ENCODE results near the gene RALGPS1. TPM values are rescaled to one million over a fixed set of nuclear protein-coding genes. Genes with fewer than 3 reads are reported as not detected.

RALGPS1 gene
- total RNA-seq, 1 experiment from 2014 or later: 28.5 TPM

DNA sequence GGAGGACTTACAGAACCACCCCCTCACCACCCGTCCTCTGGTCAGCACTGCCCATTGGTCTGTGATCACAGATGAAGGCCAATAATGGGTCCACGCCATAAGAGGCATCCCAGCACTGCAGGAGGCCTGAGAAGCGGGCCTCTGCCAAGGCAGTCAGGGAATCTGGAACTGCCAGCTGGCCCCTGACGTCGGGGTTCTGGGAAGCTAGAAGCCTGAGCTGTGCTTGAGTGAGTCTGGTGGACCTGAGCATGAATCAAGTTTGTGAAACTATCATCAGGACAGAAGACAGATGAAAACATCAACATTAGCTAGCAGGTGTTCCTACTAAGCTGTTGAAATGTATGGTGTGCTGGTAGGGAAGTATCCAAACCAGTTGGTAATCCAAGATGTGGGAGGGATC lies 200.0 kb downstream of the RALGPS1 start:
- Mint-ChIP-seq H3K27me3 (ENCODE audit: low read depth) (no peaks in the 10 kb centered on the region), H3K4me1 (peaks cover 35% of the 10 kb centered on the region), H3K36me3 (no peaks in the 10 kb centered on the region), H3K9me3 (no peaks in the 10 kb centered on the region), H3K4me3 (no peak overlapping the region), H3K27ac (no peak overlapping the region)
- ChIA-PET CTCF (no interaction called here), POLR2A (no interaction called here)
- DNase-seq (ENCODE audit: low spot score) (no peak), ATAC-seq (no peak)
- no peak for TF ChIP-seq ELF4 (CRISPR knock-in tag; IDR thresholded peaks at IDR 0.05; ENCODE audit: low read depth)
- TF ChIP-seq, protein P1, sequence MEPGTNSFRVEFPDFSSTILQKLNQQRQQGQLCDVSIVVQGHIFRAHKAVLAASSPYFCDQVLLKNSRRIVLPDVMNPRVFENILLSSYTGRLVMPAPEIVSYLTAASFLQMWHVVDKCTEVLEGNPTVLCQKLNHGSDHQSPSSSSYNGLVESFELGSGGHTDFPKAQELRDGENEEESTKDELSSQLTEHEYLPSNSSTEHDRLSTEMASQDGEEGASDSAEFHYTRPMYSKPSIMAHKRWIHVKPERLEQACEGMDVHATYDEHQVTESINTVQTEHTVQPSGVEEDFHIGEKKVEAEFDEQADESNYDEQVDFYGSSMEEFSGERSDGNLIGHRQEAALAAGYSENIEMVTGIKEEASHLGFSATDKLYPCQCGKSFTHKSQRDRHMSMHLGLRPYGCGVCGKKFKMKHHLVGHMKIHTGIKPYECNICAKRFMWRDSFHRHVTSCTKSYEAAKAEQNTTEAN (CRISPR knock-in tag; IDR thresholded peaks at IDR 0.05): no peak
- TF ChIP-seq NR3C1 (CRISPR knock-in tag; conservative IDR thresholded peaks at IDR 0.05; ENCODE audit: low read depth): no peak
- TF ChIP-seq ZNF219 (CRISPR knock-in tag; IDR thresholded peaks at IDR 0.05; ENCODE audit: borderline replicate concordance): no peak
- TF ChIP-seq, protein P2, sequence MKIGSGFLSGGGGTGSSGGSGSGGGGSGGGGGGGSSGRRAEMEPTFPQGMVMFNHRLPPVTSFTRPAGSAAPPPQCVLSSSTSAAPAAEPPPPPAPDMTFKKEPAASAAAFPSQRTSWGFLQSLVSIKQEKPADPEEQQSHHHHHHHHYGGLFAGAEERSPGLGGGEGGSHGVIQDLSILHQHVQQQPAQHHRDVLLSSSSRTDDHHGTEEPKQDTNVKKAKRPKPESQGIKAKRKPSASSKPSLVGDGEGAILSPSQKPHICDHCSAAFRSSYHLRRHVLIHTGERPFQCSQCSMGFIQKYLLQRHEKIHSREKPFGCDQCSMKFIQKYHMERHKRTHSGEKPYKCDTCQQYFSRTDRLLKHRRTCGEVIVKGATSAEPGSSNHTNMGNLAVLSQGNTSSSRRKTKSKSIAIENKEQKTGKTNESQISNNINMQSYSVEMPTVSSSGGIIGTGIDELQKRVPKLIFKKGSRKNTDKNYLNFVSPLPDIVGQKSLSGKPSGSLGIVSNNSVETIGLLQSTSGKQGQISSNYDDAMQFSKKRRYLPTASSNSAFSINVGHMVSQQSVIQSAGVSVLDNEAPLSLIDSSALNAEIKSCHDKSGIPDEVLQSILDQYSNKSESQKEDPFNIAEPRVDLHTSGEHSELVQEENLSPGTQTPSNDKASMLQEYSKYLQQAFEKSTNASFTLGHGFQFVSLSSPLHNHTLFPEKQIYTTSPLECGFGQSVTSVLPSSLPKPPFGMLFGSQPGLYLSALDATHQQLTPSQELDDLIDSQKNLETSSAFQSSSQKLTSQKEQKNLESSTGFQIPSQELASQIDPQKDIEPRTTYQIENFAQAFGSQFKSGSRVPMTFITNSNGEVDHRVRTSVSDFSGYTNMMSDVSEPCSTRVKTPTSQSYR (CRISPR knock-in tag; IDR thresholded peaks at IDR 0.05): no peak
- no peak for TF ChIP-seq TCF7 (CRISPR knock-in tag; IDR thresholded peaks at IDR 0.05; ENCODE audit: low read depth)
- TF ChIP-seq, protein P3, sequence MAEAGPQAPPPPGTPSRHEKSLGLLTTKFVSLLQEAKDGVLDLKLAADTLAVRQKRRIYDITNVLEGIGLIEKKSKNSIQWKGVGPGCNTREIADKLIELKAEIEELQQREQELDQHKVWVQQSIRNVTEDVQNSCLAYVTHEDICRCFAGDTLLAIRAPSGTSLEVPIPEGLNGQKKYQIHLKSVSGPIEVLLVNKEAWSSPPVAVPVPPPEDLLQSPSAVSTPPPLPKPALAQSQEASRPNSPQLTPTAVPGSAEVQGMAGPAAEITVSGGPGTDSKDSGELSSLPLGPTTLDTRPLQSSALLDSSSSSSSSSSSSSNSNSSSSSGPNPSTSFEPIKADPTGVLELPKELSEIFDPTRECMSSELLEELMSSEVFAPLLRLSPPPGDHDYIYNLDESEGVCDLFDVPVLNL (CRISPR knock-in tag; IDR thresholded peaks at IDR 0.05; ENCODE audit: borderline replicate concordance, low read depth): no peak
- TF ChIP-seq, protein P4, sequence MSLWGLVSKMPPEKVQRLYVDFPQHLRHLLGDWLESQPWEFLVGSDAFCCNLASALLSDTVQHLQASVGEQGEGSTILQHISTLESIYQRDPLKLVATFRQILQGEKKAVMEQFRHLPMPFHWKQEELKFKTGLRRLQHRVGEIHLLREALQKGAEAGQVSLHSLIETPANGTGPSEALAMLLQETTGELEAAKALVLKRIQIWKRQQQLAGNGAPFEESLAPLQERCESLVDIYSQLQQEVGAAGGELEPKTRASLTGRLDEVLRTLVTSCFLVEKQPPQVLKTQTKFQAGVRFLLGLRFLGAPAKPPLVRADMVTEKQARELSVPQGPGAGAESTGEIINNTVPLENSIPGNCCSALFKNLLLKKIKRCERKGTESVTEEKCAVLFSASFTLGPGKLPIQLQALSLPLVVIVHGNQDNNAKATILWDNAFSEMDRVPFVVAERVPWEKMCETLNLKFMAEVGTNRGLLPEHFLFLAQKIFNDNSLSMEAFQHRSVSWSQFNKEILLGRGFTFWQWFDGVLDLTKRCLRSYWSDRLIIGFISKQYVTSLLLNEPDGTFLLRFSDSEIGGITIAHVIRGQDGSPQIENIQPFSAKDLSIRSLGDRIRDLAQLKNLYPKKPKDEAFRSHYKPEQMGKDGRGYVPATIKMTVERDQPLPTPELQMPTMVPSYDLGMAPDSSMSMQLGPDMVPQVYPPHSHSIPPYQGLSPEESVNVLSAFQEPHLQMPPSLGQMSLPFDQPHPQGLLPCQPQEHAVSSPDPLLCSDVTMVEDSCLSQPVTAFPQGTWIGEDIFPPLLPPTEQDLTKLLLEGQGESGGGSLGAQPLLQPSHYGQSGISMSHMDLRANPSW (CRISPR knock-in tag; conservative IDR thresholded peaks at IDR 0.05; ENCODE audit: low read depth): no peak
- TF ChIP-seq ZNF317 (CRISPR knock-in tag; IDR thresholded peaks at IDR 0.05; ENCODE audit: borderline replicate concordance, low read depth): no peak
- no peak for TF ChIP-seq HMGA2 (CRISPR knock-in tag; IDR thresholded peaks at IDR 0.05)
- TF ChIP-seq EMX1 (CRISPR knock-in tag; IDR thresholded peaks at IDR 0.05): no peak
- TF ChIP-seq CBFB (CRISPR knock-in tag; IDR thresholded peaks at IDR 0.05; ENCODE audit: low read depth): no peak
- TF ChIP-seq KAT7 (CRISPR knock-in tag; IDR thresholded peaks at IDR 0.05; ENCODE audit: borderline replicate concordance): no peak
- TF ChIP-seq, protein P5, sequence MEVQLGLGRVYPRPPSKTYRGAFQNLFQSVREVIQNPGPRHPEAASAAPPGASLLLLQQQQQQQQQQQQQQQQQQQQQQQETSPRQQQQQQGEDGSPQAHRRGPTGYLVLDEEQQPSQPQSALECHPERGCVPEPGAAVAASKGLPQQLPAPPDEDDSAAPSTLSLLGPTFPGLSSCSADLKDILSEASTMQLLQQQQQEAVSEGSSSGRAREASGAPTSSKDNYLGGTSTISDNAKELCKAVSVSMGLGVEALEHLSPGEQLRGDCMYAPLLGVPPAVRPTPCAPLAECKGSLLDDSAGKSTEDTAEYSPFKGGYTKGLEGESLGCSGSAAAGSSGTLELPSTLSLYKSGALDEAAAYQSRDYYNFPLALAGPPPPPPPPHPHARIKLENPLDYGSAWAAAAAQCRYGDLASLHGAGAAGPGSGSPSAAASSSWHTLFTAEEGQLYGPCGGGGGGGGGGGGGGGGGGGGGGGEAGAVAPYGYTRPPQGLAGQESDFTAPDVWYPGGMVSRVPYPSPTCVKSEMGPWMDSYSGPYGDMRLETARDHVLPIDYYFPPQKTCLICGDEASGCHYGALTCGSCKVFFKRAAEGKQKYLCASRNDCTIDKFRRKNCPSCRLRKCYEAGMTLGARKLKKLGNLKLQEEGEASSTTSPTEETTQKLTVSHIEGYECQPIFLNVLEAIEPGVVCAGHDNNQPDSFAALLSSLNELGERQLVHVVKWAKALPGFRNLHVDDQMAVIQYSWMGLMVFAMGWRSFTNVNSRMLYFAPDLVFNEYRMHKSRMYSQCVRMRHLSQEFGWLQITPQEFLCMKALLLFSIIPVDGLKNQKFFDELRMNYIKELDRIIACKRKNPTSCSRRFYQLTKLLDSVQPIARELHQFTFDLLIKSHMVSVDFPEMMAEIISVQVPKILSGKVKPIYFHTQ (CRISPR knock-in tag; IDR thresholded peaks at IDR 0.05): no peak
- TF ChIP-seq IRF2 (CRISPR knock-in tag; IDR thresholded peaks at IDR 0.05; ENCODE audit: borderline replicate concordance, low read depth): no peak
- TF ChIP-seq, protein P6, sequence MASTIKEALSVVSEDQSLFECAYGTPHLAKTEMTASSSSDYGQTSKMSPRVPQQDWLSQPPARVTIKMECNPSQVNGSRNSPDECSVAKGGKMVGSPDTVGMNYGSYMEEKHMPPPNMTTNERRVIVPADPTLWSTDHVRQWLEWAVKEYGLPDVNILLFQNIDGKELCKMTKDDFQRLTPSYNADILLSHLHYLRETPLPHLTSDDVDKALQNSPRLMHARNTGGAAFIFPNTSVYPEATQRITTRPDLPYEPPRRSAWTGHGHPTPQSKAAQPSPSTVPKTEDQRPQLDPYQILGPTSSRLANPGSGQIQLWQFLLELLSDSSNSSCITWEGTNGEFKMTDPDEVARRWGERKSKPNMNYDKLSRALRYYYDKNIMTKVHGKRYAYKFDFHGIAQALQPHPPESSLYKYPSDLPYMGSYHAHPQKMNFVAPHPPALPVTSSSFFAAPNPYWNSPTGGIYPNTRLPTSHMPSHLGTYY (CRISPR knock-in tag; IDR thresholded peaks at IDR 0.05): no peak
- no peak for TF ChIP-seq OVOL2 (CRISPR knock-in tag; IDR thresholded peaks at IDR 0.05; ENCODE audit: borderline replicate concordance)
- no peak for TF ChIP-seq ZNF232 (CRISPR knock-in tag; IDR thresholded peaks at IDR 0.05)
- TF ChIP-seq SP1 (CRISPR knock-in tag; conservative IDR thresholded peaks at IDR 0.05): no peak
